Activated CD4-positive, alpha-beta T cell treated with anti-CD3 and anti-CD28 coated beads for 36 hours (primary cell): ENCODE data around the gene SNPH. TPM values are rescaled to one million over a fixed set of nuclear protein-coding genes. Genes with fewer than 3 reads are reported as not detected.

ENCODE experiments used
- ATAC-seq: fragments of 200-7000 bp; cut with Tn5 transposase; one replicate; pipeline ENCODE4 v1.10.0; 2021; ENCODE audit warnings: mild to moderate bottlenecking, moderate library complexity
- CTCF ChIA-PET: fragments of 350-600 bp; sonication (Branson Sonifier 250); formaldehyde crosslinking; loops from one replicate; lab custom pipeline; 2021; ENCODE audit warnings: antibody characterized with exemption; lab: Charles Lee
- POLR2A ChIA-PET: fragments of 350-600 bp; sonication (Branson Sonifier 250); formaldehyde crosslinking; loops from one replicate; lab custom pipeline; 2021; ENCODE audit warnings: antibody characterized with exemption, inconsistent platforms; lab: Charles Lee
- DNase-seq: peaks from one replicate; pipeline ENCODE4 v3.0.0-alpha.2; 2020
- H3K27ac Mint-ChIP-seq: one replicate; pipeline ENCODE4 v1.8.0; 2021; ENCODE audit warnings: mixed read lengths
- H3K27me3 Mint-ChIP-seq: one replicate; pipeline ENCODE4 v1.8.0; 2021; ENCODE audit warnings: mixed read lengths
- H3K36me3 Mint-ChIP-seq: one replicate; pipeline ENCODE4 v1.8.0; 2021; ENCODE audit warnings: low read depth, mixed read lengths
- H3K4me1 Mint-ChIP-seq: one replicate; pipeline ENCODE4 v1.8.0; 2021; ENCODE audit warnings: mixed read lengths
- H3K4me3 Mint-ChIP-seq: one replicate; pipeline ENCODE4 v1.8.0; 2021; ENCODE audit warnings: mild to moderate bottlenecking, moderate library complexity, mixed read lengths
- H3K9me3 Mint-ChIP-seq: one replicate; pipeline ENCODE4 v1.8.0; 2021; ENCODE audit warnings: low read depth, mixed read lengths
- intact Hi-C, 2 experiments: fragments of 100-400 bp; cut with DNase I in 1 of 2; cut with micrococcal nuclease in 1 of 2; formaldehyde crosslinking; loops; one replicate each; pipeline versions ENCODE4 v1.14.2 to v1.15.1; 2022 to 2024; cut with DNase I, micrococcal nuclease
- total RNA-seq, 2 experiments: library from RNA; stranded (reverse); gene quantifications; one replicate each; pipeline ENCODE4 v1.2.3, GENCODE V29; 2021

Gene SNPH
- total RNA-seq, 2 experiments from 2014 or later, result 2.5 to 2.9 TPM

DNA sequence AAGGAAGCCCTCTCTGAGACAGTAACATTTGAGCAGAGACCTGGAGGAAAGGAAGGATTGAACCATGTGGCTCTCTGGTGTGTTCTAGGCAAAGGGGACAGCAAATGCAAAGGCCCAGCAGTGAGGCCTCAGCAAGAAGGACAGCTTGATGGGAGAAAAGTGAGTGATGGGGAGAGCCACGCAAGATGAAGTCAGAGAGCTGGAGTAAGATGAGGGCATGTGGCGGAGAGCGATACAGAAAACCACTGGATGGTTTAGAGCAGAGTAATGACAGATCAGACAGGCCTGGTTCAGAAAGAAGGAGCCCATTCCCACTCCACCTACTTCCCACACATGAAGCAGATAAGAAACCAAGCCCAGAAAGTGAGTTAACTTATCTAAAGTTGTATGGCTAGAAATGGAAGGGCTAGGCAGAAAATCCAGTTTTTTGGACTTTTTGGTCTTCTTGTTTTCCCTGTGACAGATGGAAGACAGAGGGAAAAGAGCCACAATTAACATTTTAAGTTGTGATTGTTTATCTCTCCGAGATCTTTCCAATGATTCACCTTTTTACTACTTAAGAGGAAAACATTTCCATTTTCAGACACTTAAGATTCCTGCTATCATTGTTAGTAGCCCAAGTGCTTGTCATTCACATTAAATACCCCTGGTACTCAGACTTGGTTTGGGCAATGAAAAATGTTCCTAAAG is 723 bp upstream of the SNPH start:
- ATAC-seq (no peak), DNase-seq (no peak)
- Mint-ChIP-seq H3K27ac (peak overlapping the region; percentile 66), H3K27me3 (peaks cover 3% of the 10 kb centered on the region), H3K9me3 (peaks cover 3% of the 10 kb centered on the region), H3K4me1 (peaks cover 45% of the 10 kb centered on the region), H3K4me3 (peak overlapping the region; percentile 78), H3K36me3 (peaks cover 4% of the 10 kb centered on the region)
- intact Hi-C loops, result loop anchor here in 1 of 2 experiments (10.0 kb wide), 1 partner anchor 469 kb away; no protein-coding TSS in a partner anchor
- ChIA-PET CTCF (interaction anchor here (0.8 kb wide), 1 partner anchor 52 kb away, joined by 3 read pairs; no protein-coding TSS in a partner anchor), POLR2A (no interaction called here)

DNA sequence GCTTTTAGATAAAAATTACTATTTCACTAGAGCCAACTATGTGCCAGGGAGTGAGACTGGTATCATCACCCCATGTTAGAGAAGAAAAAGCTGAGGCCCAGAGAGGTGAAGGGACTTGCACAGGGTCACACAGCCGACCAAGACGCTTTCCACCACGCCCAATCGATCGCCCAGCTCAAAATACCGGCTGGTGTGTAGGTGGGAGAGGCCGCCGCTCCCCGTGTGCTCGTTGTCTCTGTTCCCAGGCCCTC is 253 bp upstream of the SNPH start:
- intact Hi-C loops, result loop anchor here (1.0 to 10.0 kb wide), 5 partner anchors 35 to 469 kb away; partner anchors contain the start of genes NSFL1C (in 1 of the 2) and RAD21L1 (in 1 of the 2)
- Mint-ChIP-seq H3K27ac (peak overlapping the region; percentile 66), H3K36me3 (peaks cover 4% of the 10 kb centered on the region), H3K4me3 (peak overlapping the region; percentile 78), H3K9me3 (peaks cover 3% of the 10 kb centered on the region), H3K4me1 (peaks cover 45% of the 10 kb centered on the region), H3K27me3 (peaks cover 2% of the 10 kb centered on the region)
- ATAC-seq, result no peak
- ChIA-PET CTCF (interaction anchor here (0.8 to 0.9 kb wide), 2 partner anchors 53 to 157 kb away, joined by 3 read pairs; no protein-coding TSS in a partner anchor), POLR2A (no interaction called here)
- no peak for DNase-seq

DNA sequence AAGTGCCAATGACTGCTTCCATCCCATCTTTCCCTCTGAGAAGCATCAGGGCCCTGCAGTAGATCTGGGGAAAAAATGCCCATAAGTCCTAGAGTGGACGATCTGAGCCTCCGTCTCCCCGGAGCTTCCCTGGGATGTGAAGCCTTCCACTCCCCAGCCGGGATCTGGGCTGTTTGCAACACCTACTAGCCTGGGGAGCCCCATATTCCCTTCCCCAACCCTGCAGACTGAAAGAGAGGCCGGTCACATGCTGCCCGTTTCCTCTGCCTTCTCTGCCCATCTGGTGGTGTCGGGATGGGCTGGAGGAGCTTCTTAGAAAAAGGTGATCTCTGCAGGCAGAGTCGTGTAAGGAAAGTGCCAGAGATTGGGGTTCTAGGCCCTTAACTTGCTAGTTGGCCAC is 1.1 kb downstream of the SNPH start:
- ChIA-PET CTCF (no interaction called here), POLR2A (interaction anchor here (0.9 kb wide), 1 partner anchor 60 kb away, joined by 3 read pairs; no protein-coding TSS in a partner anchor)
- intact Hi-C loops, result loop anchor here (2.0 to 10.0 kb wide), 4 partner anchors 34 to 468 kb away; partner anchors contain the start of genes NSFL1C (in 1 of the 2) and RAD21L1 (in 1 of the 2)
- Mint-ChIP-seq H3K4me1 (peaks cover 48% of the 10 kb centered on the region), H3K9me3 (peaks cover 3% of the 10 kb centered on the region), H3K4me3 (peak overlapping the region; percentile 78), H3K27ac (no peak overlapping the region), H3K36me3 (peaks cover 3% of the 10 kb centered on the region), H3K27me3 (no peaks in the 10 kb centered on the region)
- DNase-seq (no peak), ATAC-seq (no peak)

DNA sequence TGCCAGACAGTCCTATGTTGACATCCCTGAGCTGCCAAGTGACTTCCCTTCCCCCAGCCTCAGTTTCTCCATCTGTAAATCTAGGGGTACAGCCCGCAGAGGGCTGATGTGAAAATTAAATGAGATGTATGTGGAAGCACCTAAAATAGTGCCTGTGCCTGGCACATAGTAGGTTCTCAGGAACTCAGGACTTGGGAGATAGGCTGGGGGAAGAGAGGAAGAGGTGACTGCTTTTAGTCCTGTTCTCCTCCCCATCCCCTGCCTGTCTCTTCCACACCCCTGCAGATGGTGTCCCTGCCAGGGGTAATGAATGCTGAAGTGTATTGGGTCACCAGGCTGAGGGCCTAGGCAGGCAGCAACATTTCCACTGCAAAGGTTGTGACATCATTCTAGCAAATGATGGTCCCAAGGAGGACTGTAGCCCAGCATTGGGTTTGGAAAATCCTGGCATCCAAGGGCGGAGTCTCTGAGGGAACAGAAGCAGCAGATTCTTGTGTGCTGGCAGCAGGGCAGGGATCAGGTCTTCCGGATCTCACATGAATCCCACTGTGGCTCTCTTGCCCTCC is 1.8 kb downstream of the SNPH start:
- POLR2A ChIA-PET, result no interaction called here
- intact Hi-C loops, result loop anchor here (2.0 to 10.0 kb wide), 4 partner anchors 33 to 467 kb away; partner anchors contain the start of genes NSFL1C (in 1 of the 2) and RAD21L1 (in 1 of the 2)
- H3K4me1 Mint-ChIP-seq, result peaks cover 46% of the 10 kb centered on the region
- H3K4me3 Mint-ChIP-seq, result no peak overlapping the region
- CTCF ChIA-PET, result no interaction called here
- DNase-seq (no peak), ATAC-seq (no peak)
- H3K27me3 Mint-ChIP-seq, result no peaks in the 10 kb centered on the region
- peaks cover 1% of the 10 kb centered on the region for H3K9me3 Mint-ChIP-seq
- no peak overlapping the region for H3K27ac Mint-ChIP-seq
- H3K36me3 Mint-ChIP-seq, result no peaks in the 10 kb centered on the region

DNA sequence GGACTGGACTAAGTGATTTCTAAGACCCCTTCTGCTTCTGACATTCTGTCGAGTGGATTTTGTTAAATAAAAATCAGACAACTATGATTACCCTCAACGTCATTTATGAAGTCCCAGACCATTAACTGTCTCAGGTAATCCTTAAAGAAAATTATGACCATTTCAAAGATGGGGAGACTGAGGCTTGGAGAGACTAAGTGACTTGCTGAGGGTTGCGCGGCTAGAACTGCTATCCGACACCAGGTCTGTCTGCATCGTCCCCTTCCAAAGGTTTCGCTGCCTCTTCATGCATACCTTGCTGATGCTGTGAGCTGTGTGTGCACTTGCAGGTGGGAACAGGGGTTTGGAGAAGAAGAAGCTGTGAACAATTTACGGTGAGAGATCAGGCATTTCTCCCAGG is 3.1 kb downstream of the SNPH start:
- DNase-seq (no peak), ATAC-seq (no peak)
- no peak overlapping the region for H3K27ac Mint-ChIP-seq
- ChIA-PET POLR2A (no interaction called here), CTCF (interaction anchor here (0.8 to 1.2 kb wide), 2 partner anchors 12 to 866 kb away, joined by 4 to 8 read pairs; no protein-coding TSS in a partner anchor)
- intact Hi-C loops, result loop anchor here in 1 of 2 experiments (10.0 kb wide), 1 partner anchor 466 kb away; no protein-coding TSS in a partner anchor
- H3K9me3 Mint-ChIP-seq, result no peaks in the 10 kb centered on the region
- no peaks in the 10 kb centered on the region for H3K27me3 Mint-ChIP-seq
- H3K36me3 Mint-ChIP-seq, result no peaks in the 10 kb centered on the region
- no peak overlapping the region for H3K4me3 Mint-ChIP-seq
- H3K4me1 Mint-ChIP-seq, result peaks cover 35% of the 10 kb centered on the region

DNA sequence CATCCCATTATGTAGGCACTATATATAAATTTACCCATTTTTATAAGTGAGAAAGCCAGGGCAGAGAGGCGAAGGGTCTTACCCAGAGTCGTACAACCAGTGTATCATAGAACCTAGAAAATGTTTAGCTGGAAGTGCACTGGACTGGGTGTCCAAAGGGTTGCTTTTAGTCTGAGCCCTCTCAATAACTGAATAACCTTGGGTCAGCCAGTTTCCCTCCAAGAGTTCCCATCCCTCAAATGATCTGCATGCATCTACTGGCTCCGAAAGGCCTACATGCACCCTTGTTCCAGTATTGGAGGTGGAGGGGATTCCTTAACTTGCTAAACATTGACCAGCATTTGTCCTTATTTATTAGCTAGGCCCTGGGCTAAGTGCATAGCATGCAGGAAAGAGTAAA is 3.8 kb downstream of the SNPH start:
- CTCF ChIA-PET, result interaction anchor here (0.7 to 1.2 kb wide), 3 partner anchors 12 to 16 kb away, joined by 3 to 4 read pairs (median 3); no protein-coding TSS in a partner anchor
- no peaks in the 10 kb centered on the region for H3K36me3 Mint-ChIP-seq
- no peak overlapping the region for H3K27ac Mint-ChIP-seq
- DNase-seq (no peak), ATAC-seq (no peak)
- peaks cover 30% of the 10 kb centered on the region for H3K4me1 Mint-ChIP-seq
- H3K4me3 Mint-ChIP-seq, result no peak overlapping the region
- no peaks in the 10 kb centered on the region for H3K9me3 Mint-ChIP-seq
- POLR2A ChIA-PET, result interaction anchor here (0.7 to 1.3 kb wide), 2 partner anchors 13 to 14 kb away, joined by 3 to 4 read pairs; no protein-coding TSS in a partner anchor
- no peaks in the 10 kb centered on the region for H3K27me3 Mint-ChIP-seq
- intact Hi-C loops, result loop anchor here in 1 of 2 experiments (10.0 kb wide), 1 partner anchor 465 kb away; no protein-coding TSS in a partner anchor

DNA sequence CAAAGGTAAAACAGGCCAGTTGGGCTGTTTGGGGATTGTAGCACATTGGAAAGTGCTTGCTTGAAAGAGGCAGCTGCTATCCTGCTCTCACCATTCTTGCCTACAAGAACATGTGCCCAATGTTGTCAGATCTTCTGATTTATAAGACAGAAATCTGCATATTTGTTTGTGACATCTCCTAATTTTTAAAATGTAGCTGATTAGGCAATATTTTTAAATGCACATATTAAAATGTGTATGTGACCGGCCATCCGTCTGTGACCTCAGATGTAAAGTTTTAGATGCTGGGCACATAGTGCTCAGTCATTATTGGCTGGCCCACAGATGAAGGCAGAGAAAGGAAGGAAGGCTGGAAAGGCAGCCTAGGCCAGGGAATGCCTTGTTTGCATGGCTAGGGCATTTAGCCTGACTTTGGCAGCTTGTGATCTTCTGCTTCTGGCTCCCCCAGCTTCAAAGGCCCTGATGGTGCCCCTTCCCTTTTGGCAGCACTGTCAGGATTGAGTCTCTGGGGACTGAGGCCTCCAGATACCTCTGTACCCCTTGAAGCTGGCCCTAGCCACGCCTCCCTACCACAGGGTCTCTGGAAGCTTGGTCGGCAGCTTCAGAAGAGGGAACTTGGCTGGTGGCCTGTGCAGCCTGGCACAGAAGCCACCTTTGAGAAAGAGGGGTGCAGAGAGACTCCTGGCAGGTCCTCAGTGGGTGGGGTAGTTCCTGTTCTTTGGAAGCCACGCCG is 6.4 kb downstream of the SNPH start:
- ChIA-PET POLR2A (no interaction called here), CTCF (interaction anchor here (0.6 to 1.9 kb wide), 6 partner anchors 9 to 387 kb away, joined by 3 to 9 read pairs (median 3); no protein-coding TSS in a partner anchor)
- intact Hi-C loops, result no loop called here
- H3K27ac Mint-ChIP-seq, result no peak overlapping the region
- DNase-seq, result no peak
- no peak overlapping the region for H3K4me3 Mint-ChIP-seq
- H3K36me3 Mint-ChIP-seq, result no peaks in the 10 kb centered on the region
- H3K9me3 Mint-ChIP-seq, result no peaks in the 10 kb centered on the region
- H3K27me3 Mint-ChIP-seq, result no peaks in the 10 kb centered on the region
- no peak for ATAC-seq
- peaks cover 12% of the 10 kb centered on the region for H3K4me1 Mint-ChIP-seq

DNA sequence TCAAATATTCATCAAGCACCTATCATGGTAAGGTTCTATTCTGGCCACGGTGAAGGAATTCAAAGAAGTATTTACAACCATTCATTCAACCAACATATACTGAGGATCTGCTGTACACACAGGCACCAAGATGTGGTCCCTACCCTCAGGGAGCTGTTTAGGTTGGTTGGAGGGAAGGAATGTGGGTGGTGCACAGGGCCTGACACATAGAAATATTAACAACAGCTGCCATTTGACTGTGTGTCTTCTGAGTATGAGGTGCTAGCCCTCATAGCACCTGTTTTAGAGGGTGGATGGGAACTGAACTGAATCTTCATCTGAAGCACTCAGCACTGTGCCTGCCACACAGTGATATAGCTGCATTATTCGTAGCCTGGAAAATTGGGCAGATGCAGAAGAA is 7.3 kb downstream of the SNPH start:
- ATAC-seq (no peak), DNase-seq (no peak)
- H3K27me3 Mint-ChIP-seq, result no peaks in the 10 kb centered on the region
- no peaks in the 10 kb centered on the region for H3K36me3 Mint-ChIP-seq
- CTCF ChIA-PET, result interaction anchor here (0.8 to 1.9 kb wide), 6 partner anchors 8 to 440 kb away, joined by 3 to 9 read pairs (median 3); partner anchors contain the start of gene FAM110A
- no peak overlapping the region for H3K4me3 Mint-ChIP-seq
- intact Hi-C loops, result no loop called here
- no peaks in the 10 kb centered on the region for H3K9me3 Mint-ChIP-seq
- no peak overlapping the region for H3K27ac Mint-ChIP-seq
- POLR2A ChIA-PET, result no interaction called here
- peaks cover 6% of the 10 kb centered on the region for H3K4me1 Mint-ChIP-seq

DNA sequence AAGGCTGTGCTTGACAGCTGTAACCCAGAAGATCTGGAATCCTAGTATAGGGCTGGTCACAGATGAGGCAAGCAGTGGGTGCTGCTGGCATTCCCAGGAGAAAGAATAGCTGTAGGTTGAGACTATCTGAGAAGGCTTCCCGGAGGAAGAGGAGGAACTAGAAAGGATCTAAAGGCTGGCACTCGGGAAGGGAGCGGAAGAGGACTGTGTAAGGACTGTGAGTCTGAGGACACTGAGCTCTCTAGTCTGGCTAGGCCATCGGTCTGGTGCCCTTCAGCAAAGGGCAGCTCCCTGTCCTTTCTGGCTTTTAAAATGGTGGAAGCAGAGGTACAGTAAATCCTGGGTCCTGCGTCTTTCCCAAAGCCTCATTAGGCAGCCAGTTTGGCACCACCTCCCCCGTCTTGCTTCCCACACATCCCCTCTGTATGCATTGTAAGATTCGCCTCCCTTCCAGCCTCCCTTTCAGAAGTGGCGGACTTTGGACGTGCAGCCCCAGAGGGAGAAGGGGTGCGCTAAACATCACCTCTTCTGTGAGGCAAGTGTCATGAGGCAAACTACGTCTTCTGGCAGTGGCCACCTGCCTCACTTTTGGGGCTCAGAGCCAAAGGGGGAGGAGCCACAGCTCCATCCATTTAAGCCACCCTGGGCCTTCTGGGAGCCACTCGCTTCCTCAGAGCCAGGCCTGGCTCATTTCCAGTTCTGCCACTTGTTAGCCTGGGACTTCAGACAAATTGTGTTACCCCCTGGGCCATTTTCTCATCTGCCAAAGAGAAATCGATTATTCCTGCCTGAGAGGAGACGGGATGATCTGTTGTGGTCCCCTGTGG is 8.6 kb downstream of the SNPH start:
- DNase-seq (no peak), ATAC-seq (no peak)
- ChIA-PET CTCF (interaction anchor here (0.6 to 1.2 kb wide), 6 partner anchors 12 to 401 kb away, joined by 3 read pairs; no protein-coding TSS in a partner anchor), POLR2A (no interaction called here)
- intact Hi-C loops, result no loop called here
- Mint-ChIP-seq H3K4me3 (no peak overlapping the region), H3K27ac (no peak overlapping the region), H3K4me1 (peaks cover 4% of the 10 kb centered on the region), H3K36me3 (no peaks in the 10 kb centered on the region), H3K27me3 (no peaks in the 10 kb centered on the region), H3K9me3 (no peaks in the 10 kb centered on the region)

DNA sequence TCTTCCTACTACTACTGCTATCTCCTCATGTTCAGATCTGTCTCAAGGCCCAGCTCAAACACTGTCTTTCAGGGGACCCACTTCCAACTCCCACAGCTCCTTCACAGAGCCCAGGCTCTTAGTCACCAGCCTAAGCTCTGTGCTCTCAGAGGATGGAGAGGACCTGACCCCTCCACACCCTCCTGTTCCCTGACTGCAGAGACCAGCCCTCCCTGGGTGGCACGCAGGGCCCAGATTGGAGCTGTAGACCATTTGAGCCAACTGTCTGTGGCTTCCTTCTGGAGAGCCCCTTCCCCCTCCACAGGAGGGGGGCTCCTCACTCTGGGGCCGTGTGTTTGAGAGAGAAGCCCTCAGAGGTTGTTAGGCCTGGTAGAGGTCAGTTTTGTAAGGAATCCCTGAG is 9.8 kb downstream of the SNPH start:
- ChIA-PET CTCF (interaction anchor here (0.5 to 1.2 kb wide), 6 partner anchors 12 to 28 kb away, joined by 3 to 4 read pairs (median 3); no protein-coding TSS in a partner anchor), POLR2A (interaction anchor here (0.7 kb wide), 1 partner anchor 155 kb away, joined by 3 read pairs; no protein-coding TSS in a partner anchor)
- Mint-ChIP-seq H3K36me3 (no peaks in the 10 kb centered on the region), H3K27ac (no peak overlapping the region), H3K4me1 (peaks cover 4% of the 10 kb centered on the region), H3K27me3 (no peaks in the 10 kb centered on the region), H3K4me3 (no peak overlapping the region), H3K9me3 (no peaks in the 10 kb centered on the region)
- ATAC-seq, result no peak
- DNase-seq, result no peak
- intact Hi-C loops, result no loop called here
